Activated naive CD4-positive, alpha-beta T cell treated with anti-CD3 and anti-CD28 coated beads, Interleukin-2, amount 10 ng/mL, durations not matched to agents 7 days and 5 days (primary cell): Measurements from ENCODE around the gene MYBPC2.
"Not testable (repeated sequence)": the region's sequence is repeated elsewhere in the genome, so short reads cannot be mapped to it uniquely, and the experiment has no call there.

Experiments
- CTCF ChIA-PET: fragments of 350-600 bp; sonication (Branson Sonifier 250); formaldehyde crosslinking; loops from one replicate; lab custom pipeline; 2021; ENCODE audit warnings: antibody characterized with exemption; lab: Charles Lee
- DNase-seq: peaks from one replicate; pipeline ENCODE4 v3.0.0-alpha.2; 2020
- H3K27ac Mint-ChIP-seq: one replicate; pipeline ENCODE4 v1.8.0; 2021; ENCODE audit warnings: mild to moderate bottlenecking, moderate library complexity, mixed read lengths
- H3K27me3 Mint-ChIP-seq: one replicate; pipeline ENCODE4 v1.8.0; 2021; ENCODE audit warnings: mild to moderate bottlenecking, mixed read lengths
- H3K36me3 Mint-ChIP-seq: one replicate; pipeline ENCODE4 v1.8.0; 2021; ENCODE audit warnings: mixed read lengths
- H3K4me1 Mint-ChIP-seq: one replicate; pipeline ENCODE4 v1.8.0; 2021; ENCODE audit warnings: mixed read lengths
- H3K4me3 Mint-ChIP-seq: one replicate; pipeline ENCODE4 v1.8.0; 2021; ENCODE audit warnings: mild to moderate bottlenecking, moderate library complexity, mixed read lengths
- H3K9me3 Mint-ChIP-seq: one replicate; pipeline ENCODE4 v1.8.0; 2021; ENCODE audit warnings: mixed read lengths

Gene MYBPC2

GRCh38 chr19:50432221-50433028 lies at the start of gene MYBPC2:
TSS of gene MYBPC2 (plus strand) at chr19:50432892. CDS start at chr19:50432954, 62 bp downstream.
- Mint-ChIP-seq H3K27ac (peak within 1 kb of the TSS; percentile 80), H3K27me3 (peaks cover 83% of the 10 kb centered on the region), H3K9me3 (no peaks in the 10 kb centered on the region), H3K4me1 (peaks cover 17% of the 10 kb centered on the region), H3K36me3 (no peaks in the 10 kb centered on the region), H3K4me3 (peak within 1 kb of the TSS; percentile 84)
- CTCF ChIA-PET = interaction anchor here (0.7 kb wide), 1 partner anchor 8 kb away, joined by 3 read pairs; no protein-coding TSS in a partner anchor
- no peak for DNase-seq

- no peaks in the 10 kb centered on the region for H3K9me3 Mint-ChIP-seq
- no peak for DNase-seq
- peak overlapping the region; percentile 96 for H3K4me3 Mint-ChIP-seq
- H3K27ac Mint-ChIP-seq = peak overlapping the region; percentile 89
- no peaks in the 10 kb centered on the region for H3K27me3 Mint-ChIP-seq
- peaks cover 37% of the 10 kb centered on the region for H3K4me1 Mint-ChIP-seq
- H3K36me3 Mint-ChIP-seq = peaks cover 45% of the 10 kb centered on the region
- CTCF ChIA-PET = interaction anchor here (1.3 kb wide), 1 partner anchor 26 kb away, joined by 9 read pairs; no protein-coding TSS in a partner anchor
Observed at GRCh38 chr19:50383001-50383851, 49.5 kb upstream of the MYBPC2 start.

GRCh38 chr19:50383852-50384684 lies 48.6 kb upstream of the MYBPC2 start, which contains the start of gene POLD1:
TSS of gene POLD1 (plus strand) at chr19:50384347. CDS start at chr19:50398852, 14,505 bp downstream.
- H3K27me3 Mint-ChIP-seq = no peaks in the 10 kb centered on the region
- H3K9me3 Mint-ChIP-seq = no peaks in the 10 kb centered on the region
- peak within 1 kb of the TSS; percentile 89 for H3K27ac Mint-ChIP-seq
- DNase-seq = peak; percentile 99
- peaks cover 39% of the 10 kb centered on the region for H3K36me3 Mint-ChIP-seq
- peaks cover 36% of the 10 kb centered on the region for H3K4me1 Mint-ChIP-seq
- peak within 1 kb of the TSS; percentile 96 for H3K4me3 Mint-ChIP-seq
- CTCF ChIA-PET = interaction anchor here (0.7 to 1.3 kb wide), 2 partner anchors 23 to 27 kb away, joined by 3 to 9 read pairs; no protein-coding TSS in a partner anchor

GRCh38 chr19:50384685-50385535 lies 47.8 kb upstream of the MYBPC2 start:
- peaks cover 31% of the 10 kb centered on the region for H3K36me3 Mint-ChIP-seq
- no peaks in the 10 kb centered on the region for H3K27me3 Mint-ChIP-seq
- H3K9me3 Mint-ChIP-seq = no peaks in the 10 kb centered on the region
- H3K27ac Mint-ChIP-seq = peak overlapping the region; percentile 89
- peaks cover 33% of the 10 kb centered on the region for H3K4me1 Mint-ChIP-seq
- CTCF ChIA-PET = interaction anchor here (0.7 to 1.3 kb wide), 3 partner anchors 23 to 28 kb away, joined by 3 to 9 read pairs (median 4); no protein-coding TSS in a partner anchor
- H3K4me3 Mint-ChIP-seq = peak overlapping the region; percentile 96
- no peak for DNase-seq

GRCh38 chr19:50387176-50387867 lies 45.4 kb upstream of the MYBPC2 start:
- peaks cover 31% of the 10 kb centered on the region for H3K36me3 Mint-ChIP-seq
- no peak overlapping the region for H3K27ac Mint-ChIP-seq
- H3K9me3 Mint-ChIP-seq = no peaks in the 10 kb centered on the region
- H3K4me3 Mint-ChIP-seq = no peak overlapping the region
- peaks cover 31% of the 10 kb centered on the region for H3K4me1 Mint-ChIP-seq
- no peaks in the 10 kb centered on the region for H3K27me3 Mint-ChIP-seq
- CTCF ChIA-PET = interaction anchor here (1.5 kb wide), 1 partner anchor 74 kb away, joined by 4 read pairs; no protein-coding TSS in a partner anchor
- no peak for DNase-seq

GRCh38 chr19:50387868-50388245 lies 44.8 kb upstream of the MYBPC2 start:
- Mint-ChIP-seq H3K27ac (no peak overlapping the region), H3K4me1 (peaks cover 31% of the 10 kb centered on the region), H3K4me3 (no peak overlapping the region), H3K9me3 (no peaks in the 10 kb centered on the region), H3K27me3 (no peaks in the 10 kb centered on the region), H3K36me3 (peaks cover 36% of the 10 kb centered on the region)
- CTCF ChIA-PET = interaction anchor here (0.6 kb wide), 1 partner anchor 1661 kb away, joined by 3 read pairs; no protein-coding TSS in a partner anchor
- DNase-seq = no peak

- not testable (repeated sequence) for H3K27ac Mint-ChIP-seq
Observed at GRCh38 chr19:50390295-50390694, 42.4 kb upstream of the MYBPC2 start.

GRCh38 chr19:50390952-50391351 lies 41.7 kb upstream of the MYBPC2 start:
- CTCF ChIA-PET, H3K4me3 Mint-ChIP-seq, H3K9me3 Mint-ChIP-seq, DNase-seq, H3K27me3 Mint-ChIP-seq, H3K4me1 Mint-ChIP-seq, H3K27ac Mint-ChIP-seq: not testable (repeated sequence)
- H3K36me3 Mint-ChIP-seq = peaks cover 36% of the 10 kb centered on the region

More at GRCh38 chr19:50390295-50390694, 42.4 kb upstream of the MYBPC2 start:
- H3K27me3 Mint-ChIP-seq, DNase-seq, H3K4me3 Mint-ChIP-seq, H3K4me1 Mint-ChIP-seq, CTCF ChIA-PET, H3K9me3 Mint-ChIP-seq: not testable (repeated sequence)
- peaks cover 34% of the 10 kb centered on the region for H3K36me3 Mint-ChIP-seq

- CTCF ChIA-PET = no interaction called here
- Mint-ChIP-seq H3K9me3 (no peaks in the 10 kb centered on the region), H3K4me3 (no peak overlapping the region), H3K27ac (no peak overlapping the region), H3K4me1 (peaks cover 1% of the 10 kb centered on the region), H3K27me3 (no peaks in the 10 kb centered on the region), H3K36me3 (peaks cover 35% of the 10 kb centered on the region)
- no peak for DNase-seq
Observed at GRCh38 chr19:50392759-50393158, 39.9 kb upstream of the MYBPC2 start.

- Mint-ChIP-seq H3K27me3 (no peaks in the 10 kb centered on the region), H3K4me1 (no peaks in the 10 kb centered on the region), H3K27ac (no peak overlapping the region), H3K9me3 (no peaks in the 10 kb centered on the region), H3K4me3 (no peak overlapping the region), H3K36me3 (peaks cover 35% of the 10 kb centered on the region)
- DNase-seq = no peak
- CTCF ChIA-PET = no interaction called here
Observed at GRCh38 chr19:50393589-50393988, 39.1 kb upstream of the MYBPC2 start.

GRCh38 chr19:50394017-50394416 lies 38.7 kb upstream of the MYBPC2 start:
- Mint-ChIP-seq H3K9me3 (no peaks in the 10 kb centered on the region), H3K4me1 (no peaks in the 10 kb centered on the region), H3K36me3 (peaks cover 36% of the 10 kb centered on the region), H3K4me3 (no peak overlapping the region), H3K27ac (no peak overlapping the region), H3K27me3 (peaks cover under 1% of the 10 kb centered on the region)
- no peak for DNase-seq
- CTCF ChIA-PET = no interaction called here

- no peaks in the 10 kb centered on the region for H3K4me1 Mint-ChIP-seq
- H3K9me3 Mint-ChIP-seq = no peaks in the 10 kb centered on the region
- H3K36me3 Mint-ChIP-seq = peaks cover 22% of the 10 kb centered on the region
- CTCF ChIA-PET = no interaction called here
- H3K27ac Mint-ChIP-seq = no peak overlapping the region
- no peak for DNase-seq
- H3K27me3 Mint-ChIP-seq = peaks cover 3% of the 10 kb centered on the region
- H3K4me3 Mint-ChIP-seq = no peak overlapping the region
Observed at GRCh38 chr19:50398675-50399367, 33.9 kb upstream of the MYBPC2 start.
